DOHH2 (cell line): ENCODE results near the gene HCN4.

Experiments used
- H3F3A ChIP-seq: fragments of 200-600 bp; sonication (generic), shearing (Covaris generic); 2 replicates; pipeline ENCODE4 v1.6.0; 2016; ENCODE audit warnings: antibody characterized with exemption, mild to moderate bottlenecking; ENCODE audit not compliant: control insufficient read depth, insufficient read depth
- H3K27ac ChIP-seq: fragments of 200-600 bp; sonication (generic); 2 replicates; pipeline ENCODE4 v1.5.1; 2014; ENCODE audit warnings: low read depth, mild to moderate bottlenecking, low read length, moderate library complexity
- H3K27me3 ChIP-seq: fragments of 200-600 bp; sonication (generic); 2 replicates; pipeline ENCODE4 v1.6.1; 2014; ENCODE audit warnings: mild to moderate bottlenecking, low read length, mixed read lengths; ENCODE audit not compliant: control insufficient read depth
- H3K36me3 ChIP-seq: fragments of 200-600 bp; sonication (generic); 2 replicates; pipeline ENCODE4 v1.6.1; 2014; ENCODE audit warnings: mild to moderate bottlenecking, low read length, moderate library complexity, mixed read lengths; ENCODE audit not compliant: control insufficient read depth
- H3K4me1 ChIP-seq: fragments of 200-600 bp; sonication (generic); 2 replicates; pipeline ENCODE4 v1.6.1; 2014; ENCODE audit warnings: mild to moderate bottlenecking, low read length, mixed read lengths; ENCODE audit not compliant: control insufficient read depth
- H3K4me2 ChIP-seq: fragments of 200-600 bp; sonication (generic); 2 replicates; pipeline ENCODE4 v1.6.0; 2014; ENCODE audit warnings: mild to moderate bottlenecking, low read length, moderate library complexity
- H3K4me3 ChIP-seq: fragments of 200-600 bp; sonication (generic); 2 replicates; pipeline ENCODE4 v1.5.1; 2014; ENCODE audit warnings: mild to moderate bottlenecking, low read length, mixed read lengths
- H3K79me2 ChIP-seq: fragments of 200-600 bp; sonication (generic); 2 replicates; pipeline ENCODE4 v1.6.1; 2014; ENCODE audit warnings: mild to moderate bottlenecking, low read length, mixed read lengths; ENCODE audit not compliant: control insufficient read depth
- H3K9me2 ChIP-seq: fragments of 200-600 bp; sonication (generic); replicated peaks from 2 replicates; pipeline ENCODE4 v1.6.1; 2014; ENCODE audit warnings: mild to moderate bottlenecking, low read length, mixed read lengths; ENCODE audit not compliant: control insufficient read depth
- H3K9me3 ChIP-seq: fragments of 200-600 bp; sonication (generic); 2 replicates; pipeline ENCODE4 v1.6.1; 2014; ENCODE audit warnings: antibody characterized with exemption, low read length, mixed read lengths; ENCODE audit not compliant: control insufficient read depth, insufficient read depth
- H4K20me1 ChIP-seq: fragments of 200-600 bp; sonication (generic); 2 replicates; pipeline ENCODE4 v1.6.0; 2014; ENCODE audit warnings: low read depth, mild to moderate bottlenecking, antibody characterized with exemption, low read length, moderate library complexity; ENCODE audit not compliant: control insufficient read depth, insufficient read depth
- CTCF ChIP-seq: fragments of 200-600 bp; sonication (generic); IDR thresholded peaks from one replicate; pipeline ENCODE4 v1.5.1; 2014; ENCODE audit warnings: antibody characterized with exemption, mild to moderate bottlenecking, low read depth, low read length; ENCODE audit not compliant: poor library complexity, severe bottlenecking
- EZH2phosphoT487 ChIP-seq: fragments of 200-600 bp; sonication (generic); IDR thresholded peaks from 2 replicates; pipeline ENCODE4 v1.6.1; 2017; ENCODE audit warnings: borderline replicate concordance, mild to moderate bottlenecking, antibody characterized with exemption, low read length, moderate library complexity, mixed read lengths

Gene HCN4

DNA sequence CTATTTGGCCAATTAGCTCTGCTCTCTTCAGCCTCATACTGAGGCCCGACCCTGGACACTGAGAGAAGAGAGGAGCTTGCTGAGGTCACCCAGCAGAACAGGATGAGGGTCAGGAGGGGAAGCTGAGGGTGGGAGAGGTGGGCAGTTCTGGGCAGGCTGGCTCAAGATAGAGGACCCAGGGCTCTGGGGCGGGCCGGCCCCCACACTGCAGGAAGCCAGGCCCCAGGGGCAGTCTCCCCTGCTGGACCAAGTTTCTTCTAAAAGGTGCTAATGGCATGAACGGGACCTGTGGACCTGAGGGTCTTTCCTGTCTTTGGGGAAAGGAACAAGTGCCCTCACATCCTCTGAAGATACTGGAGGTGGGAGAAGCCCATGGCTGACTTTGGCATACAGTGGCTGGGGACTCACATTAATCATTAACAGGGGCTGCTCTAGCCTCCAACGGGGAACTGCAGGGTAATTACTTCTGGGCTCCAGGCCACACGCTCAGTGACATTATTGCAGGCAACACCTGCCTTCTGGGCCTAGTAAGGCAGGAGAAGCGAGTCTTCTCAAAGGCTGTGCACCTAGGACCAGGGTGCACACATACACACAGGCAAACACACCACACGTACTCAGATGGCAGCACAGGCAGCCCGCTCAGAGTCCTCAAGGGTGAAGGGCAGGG, 10.6 kb downstream of the HCN4 start:
- Histone ChIP-seq H3F3A (no peaks in the 10 kb centered on the region), H4K20me1 (no peaks in the 10 kb centered on the region), H3K27me3 (no peaks in the 10 kb centered on the region), H3K27ac (no peak overlapping the region), H3K9me3 (no peaks in the 10 kb centered on the region), H3K4me2 (no peak overlapping the region), H3K79me2 (no peaks in the 10 kb centered on the region), H3K36me3 (no peaks in the 10 kb centered on the region), H3K4me3 (no peak overlapping the region), H3K4me1 (no peaks in the 10 kb centered on the region), H3K9me2 (no peaks in the 10 kb centered on the region)
- no peak for TF ChIP-seq EZH2phosphoT487
- TF ChIP-seq CTCF, result no peak

GRCh38 chr15:73355612-73356265, 13.0 kb downstream of the HCN4 start:
- TF ChIP-seq CTCF, result no peak
- no peak for TF ChIP-seq EZH2phosphoT487
- H3K79me2 ChIP-seq, result no peaks in the 10 kb centered on the region
- H3K4me3 ChIP-seq, result no peak overlapping the region
- no peaks in the 10 kb centered on the region for H3K9me2 ChIP-seq
- no peaks in the 10 kb centered on the region for H3K27me3 ChIP-seq
- no peaks in the 10 kb centered on the region for H3F3A ChIP-seq
- H4K20me1 ChIP-seq, result no peaks in the 10 kb centered on the region
- no peaks in the 10 kb centered on the region for H3K9me3 ChIP-seq
- H3K4me2 ChIP-seq, result no peak overlapping the region
- no peaks in the 10 kb centered on the region for H3K36me3 ChIP-seq
- no peaks in the 10 kb centered on the region for H3K4me1 ChIP-seq
- no peak overlapping the region for H3K27ac ChIP-seq

DNA sequence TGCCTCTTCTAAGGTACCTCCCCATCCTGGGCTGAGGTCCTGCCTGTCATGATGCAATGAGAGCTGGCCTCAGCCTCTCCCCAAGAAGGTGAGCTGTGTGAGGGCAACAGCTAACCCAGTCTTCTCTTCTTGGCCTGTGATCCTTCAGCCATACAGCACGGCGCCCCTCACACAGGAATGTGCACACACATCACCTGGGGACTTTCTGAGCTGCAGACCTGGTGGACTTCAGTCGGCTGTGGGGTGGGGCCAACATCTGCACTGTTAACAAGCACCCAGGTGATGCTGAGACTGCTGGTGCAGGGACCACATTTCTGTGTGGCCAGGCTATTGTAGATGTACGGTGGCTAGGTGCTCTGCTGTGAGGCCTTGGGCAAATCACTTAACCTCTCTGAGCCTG, 14.5 kb downstream of the HCN4 start:
- Histone ChIP-seq H3K9me3 (no peaks in the 10 kb centered on the region), H3K9me2 (no peaks in the 10 kb centered on the region), H3K4me3 (no peak overlapping the region), H3K79me2 (no peaks in the 10 kb centered on the region), H3K4me1 (no peaks in the 10 kb centered on the region), H3K36me3 (no peaks in the 10 kb centered on the region), H3K4me2 (no peak overlapping the region), H3K27me3 (no peaks in the 10 kb centered on the region), H3K27ac (no peak overlapping the region), H4K20me1 (no peaks in the 10 kb centered on the region), H3F3A (no peaks in the 10 kb centered on the region)
- no peak for TF ChIP-seq CTCF
- no peak for TF ChIP-seq EZH2phosphoT487
